HG02642 (cell line): ENCODE results near the gene UBQLN3.

Experiments used
- ATAC-seq: cut with Tn5 transposase; IDR thresholded peaks from one replicate; pipeline ENCODE4 v1.9.1; 2021; ENCODE audit warnings: mild to moderate bottlenecking; ENCODE audit not compliant: unreplicated experiment, poor library complexity

Gene UBQLN3

GRCh38 chr11:5507177-5507932 is 2.4 kb downstream of the UBQLN3 start:
- ATAC-seq = no peak

GRCh38 chr11:5505363-5506048 is 4.3 kb downstream of the UBQLN3 start:
- no peak for ATAC-seq

- ATAC-seq = no peak
These were observed 5.3 kb downstream of the UBQLN3 start for GRCh38 chr11:5504403-5504921.

- ATAC-seq = no peak
These were observed 9.4 kb downstream of the UBQLN3 start for GRCh38 chr11:5500393-5500801.

GRCh38 chr11:5499671-5500070 is 10.1 kb downstream of the UBQLN3 start:
- no peak for ATAC-seq

GRCh38 chr11:5489576-5490357 is 20.0 kb downstream of the UBQLN3 start:
- no peak for ATAC-seq

GRCh38 chr11:5488798-5489399 is 20.9 kb downstream of the UBQLN3 start:
- no peak for ATAC-seq

GRCh38 chr11:5488385-5488784 is 21.4 kb downstream of the UBQLN3 start, which contains the start of gene OR52D1:
Gene OR52D1, plus strand, starts transcription at chr11:5488685. Its CDS starts 22 bp downstream, at chr11:5488707.
- ATAC-seq = no peak

- no peak for ATAC-seq
These were observed 23.3 kb downstream of the UBQLN3 start for GRCh38 chr11:5486421-5486820.

GRCh38 chr11:5486003-5486402 is 23.8 kb downstream of the UBQLN3 start:
- ATAC-seq = no peak

- peak; percentile 87 for ATAC-seq
These were observed 33.5 kb downstream of the UBQLN3 start for GRCh38 chr11:5476186-5476819.

- ATAC-seq = no peak
These were observed 35.8 kb downstream of the UBQLN3 start for GRCh38 chr11:5473921-5474320.

- no peak for ATAC-seq
These were observed 42.2 kb downstream of the UBQLN3 start for GRCh38 chr11:5467527-5467926.

GRCh38 chr11:5460983-5461621 is 48.7 kb downstream of the UBQLN3 start:
- ATAC-seq = no peak
